ENCODE results near the gene UFSP2. TPM values are rescaled to one million over a fixed set of nuclear protein-coding genes. Genes with fewer than 3 reads are reported as not detected.
A peak's percentile ranks its signal among the peaks of the same experiment; 100 is the strongest.

Gene UFSP2
- total RNA-seq, 1 experiment from 2014 or later: 22.7 TPM

DNA sequence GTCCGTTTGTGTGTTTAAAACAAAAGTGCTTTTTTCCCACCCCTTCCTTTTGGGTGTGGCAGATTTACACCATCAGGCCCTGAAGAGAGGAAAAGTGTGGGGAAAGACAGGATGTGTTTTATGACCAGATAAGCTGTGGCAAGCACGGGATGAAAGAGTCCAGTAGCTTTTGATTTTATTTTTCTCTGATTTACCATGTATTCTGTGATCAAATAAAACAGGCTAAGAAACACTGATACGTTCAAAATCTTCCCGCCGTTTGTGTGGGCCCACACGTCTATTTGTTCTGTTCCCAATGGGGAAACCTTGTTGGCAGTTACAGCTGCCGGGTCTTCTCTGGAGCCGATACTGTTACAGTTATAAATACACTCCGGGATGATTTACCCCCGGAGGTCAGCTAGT lies 40.8 kb downstream of the UFSP2 start:
- POLR2A ChIA-PET (ENCODE audit: unreplicated experiment): no interaction called here
- no peaks in the 10 kb centered on the region for H3K79me2 ChIP-seq (ENCODE audit: low read depth)
- no peak for TF ChIP-seq EZH2 (IDR thresholded peaks at IDR 0.05; ENCODE audit: low read depth)
- TF ChIP-seq CTCF (conservative IDR thresholded peaks at IDR 0.05): no peak
- CTCF ChIA-PET: no interaction called here
- no peak overlapping the region for H3K4me2 ChIP-seq
- H3K9me2 ChIP-seq (ENCODE audit: insufficient read depth): no peaks in the 10 kb centered on the region
- no TSS peak for BruUV-seq (replicated peaks)
- intact Hi-C loops (cut with micrococcal nuclease; ENCODE audit: unreplicated experiment): no loop called here
- H4K20me1 ChIP-seq (ENCODE audit: insufficient read depth): no peaks in the 10 kb centered on the region
- no peak for DNase-seq
- no peaks in the 10 kb centered on the region for H3K9me3 ChIP-seq (ENCODE audit: insufficient read depth, low read depth)
- H3K4me3 ChIP-seq: no peak overlapping the region
- no peak overlapping the region for H3K27ac ChIP-seq
- H3K4me1 ChIP-seq (replicated peaks; ENCODE audit: insufficient read depth): peaks cover 25% of the 10 kb centered on the region
- H2AFZ ChIP-seq: no peak overlapping the region
- H3K27me3 ChIP-seq (ENCODE audit: insufficient read depth, low read depth): no peaks in the 10 kb centered on the region
- H3F3A ChIP-seq (ENCODE audit: insufficient read depth, low read depth): peaks cover 9% of the 10 kb centered on the region; the same call in 1 of the 2 replicates
- H3K36me3 ChIP-seq (ENCODE audit: low read depth): no peaks in the 10 kb centered on the region

DNA sequence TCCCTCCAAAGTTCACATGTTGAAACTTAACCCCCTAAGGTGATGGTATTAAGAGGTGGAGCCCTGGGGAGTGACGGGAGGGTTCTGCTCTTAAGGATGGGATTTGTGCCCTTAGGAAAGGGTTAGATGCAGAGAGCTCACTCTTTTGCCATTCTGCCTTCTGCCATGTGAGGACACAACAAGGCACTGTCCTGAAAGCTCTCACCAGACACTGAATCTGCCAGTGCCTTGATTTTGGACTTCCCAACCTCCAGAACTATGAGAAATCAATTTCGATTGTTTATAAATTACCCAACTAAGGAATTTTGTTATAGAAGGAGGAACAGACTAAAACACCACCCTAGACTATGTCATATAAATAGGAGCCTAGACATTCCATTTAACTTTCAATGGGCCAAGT lies 41.7 kb downstream of the UFSP2 start:
- peaks cover 25% of the 10 kb centered on the region for H3K4me1 ChIP-seq (replicated peaks; ENCODE audit: insufficient read depth)
- H3K4me2 ChIP-seq: peak overlapping the region; percentile 69
- ChIA-PET CTCF (interaction anchor here (0.5 kb wide), 1 partner anchor 11 kb away, joined by 3 read pairs; no protein-coding TSS in a partner anchor), POLR2A (ENCODE audit: unreplicated experiment) (interaction anchor here (0.5 kb wide), 1 partner anchor 25 kb away, joined by 4 read pairs; no protein-coding TSS in a partner anchor)
- no peaks in the 10 kb centered on the region for H4K20me1 ChIP-seq (ENCODE audit: insufficient read depth)
- H3K9me2 ChIP-seq (ENCODE audit: insufficient read depth): no peaks in the 10 kb centered on the region
- H3K9me3 ChIP-seq (ENCODE audit: insufficient read depth, low read depth): no peaks in the 10 kb centered on the region
- no peaks in the 10 kb centered on the region for H3K27me3 ChIP-seq (ENCODE audit: insufficient read depth, low read depth)
- no peaks in the 10 kb centered on the region for H3K36me3 ChIP-seq (ENCODE audit: low read depth)
- no peak overlapping the region for H2AFZ ChIP-seq
- intact Hi-C loops (cut with micrococcal nuclease; ENCODE audit: unreplicated experiment): no loop called here
- DNase-seq: no peak
- no peak for TF ChIP-seq CTCF (conservative IDR thresholded peaks at IDR 0.05)
- no peak for TF ChIP-seq EZH2 (IDR thresholded peaks at IDR 0.05; ENCODE audit: low read depth)
- H3F3A ChIP-seq (ENCODE audit: insufficient read depth, low read depth): peaks cover 9% of the 10 kb centered on the region; the same call in 1 of the 2 replicates
- H3K27ac ChIP-seq: 0 out of 2 replicates have a peak overlapping the region, but pooled peaks have one; percentile 26
- H3K4me3 ChIP-seq: peak overlapping the region; percentile 11; the same call in 1 of the 2 replicates
- BruUV-seq (replicated peaks): no TSS peak
- H3K79me2 ChIP-seq (ENCODE audit: low read depth): no peaks in the 10 kb centered on the region

GRCh38 chr4:185383451-185383850 lies 42.3 kb downstream of the UFSP2 start:
- H3K4me1 ChIP-seq (replicated peaks; ENCODE audit: insufficient read depth): peaks cover 25% of the 10 kb centered on the region
- ChIA-PET CTCF (interaction anchor here (0.5 kb wide), 1 partner anchor 11 kb away, joined by 3 read pairs; no protein-coding TSS in a partner anchor), POLR2A (ENCODE audit: unreplicated experiment) (interaction anchor here (0.5 kb wide), 1 partner anchor 24 kb away, joined by 4 read pairs; no protein-coding TSS in a partner anchor)
- H3K9me3 ChIP-seq (ENCODE audit: insufficient read depth, low read depth): no peaks in the 10 kb centered on the region
- H3K36me3 ChIP-seq (ENCODE audit: low read depth): no peaks in the 10 kb centered on the region
- H3K4me2 ChIP-seq: peak overlapping the region; percentile 69
- 0 out of 2 replicates have a peak overlapping the region, but pooled peaks have one; percentile 26 for H3K27ac ChIP-seq
- H3K4me3 ChIP-seq: peak overlapping the region; percentile 11; the same call in 1 of the 2 replicates
- intact Hi-C loops (cut with micrococcal nuclease; ENCODE audit: unreplicated experiment): no loop called here
- DNase-seq: peak; percentile 54 to 80
- TF ChIP-seq CTCF (conservative IDR thresholded peaks at IDR 0.05): no peak
- no peak for TF ChIP-seq EZH2 (IDR thresholded peaks at IDR 0.05; ENCODE audit: low read depth)
- H3K79me2 ChIP-seq (ENCODE audit: low read depth): no peaks in the 10 kb centered on the region
- H3K9me2 ChIP-seq (ENCODE audit: insufficient read depth): no peaks in the 10 kb centered on the region
- peaks cover 9% of the 10 kb centered on the region; the same call in 1 of the 2 replicates for H3F3A ChIP-seq (ENCODE audit: insufficient read depth, low read depth)
- no TSS peak for BruUV-seq (replicated peaks)
- H4K20me1 ChIP-seq (ENCODE audit: insufficient read depth): no peaks in the 10 kb centered on the region
- no peak overlapping the region for H2AFZ ChIP-seq
- H3K27me3 ChIP-seq (ENCODE audit: insufficient read depth, low read depth): no peaks in the 10 kb centered on the region
